ENCODE data around the gene CSRP2.

CSRP2 gene

DNA sequence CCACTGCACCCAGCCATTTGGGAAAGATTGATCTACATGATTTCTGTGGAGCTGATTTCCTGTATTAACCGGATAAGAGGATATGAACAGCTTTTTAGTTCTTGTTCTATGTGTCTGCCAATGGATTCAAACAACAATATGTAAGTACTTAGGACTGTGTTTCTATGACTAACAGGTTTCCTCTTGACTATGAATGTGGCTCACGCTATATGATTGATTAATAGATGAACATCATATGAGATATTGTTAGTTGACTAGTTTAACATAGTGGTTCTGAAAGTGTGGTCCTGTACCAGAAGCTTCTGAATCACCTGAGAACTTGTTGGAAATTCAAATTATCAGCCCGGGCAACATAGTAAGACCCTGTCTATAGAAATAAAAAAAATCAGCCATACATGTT lies 12.8 kb upstream of the CSRP2 start:
- DNase-seq (ENCODE audit: low read depth) = no peak

DNA sequence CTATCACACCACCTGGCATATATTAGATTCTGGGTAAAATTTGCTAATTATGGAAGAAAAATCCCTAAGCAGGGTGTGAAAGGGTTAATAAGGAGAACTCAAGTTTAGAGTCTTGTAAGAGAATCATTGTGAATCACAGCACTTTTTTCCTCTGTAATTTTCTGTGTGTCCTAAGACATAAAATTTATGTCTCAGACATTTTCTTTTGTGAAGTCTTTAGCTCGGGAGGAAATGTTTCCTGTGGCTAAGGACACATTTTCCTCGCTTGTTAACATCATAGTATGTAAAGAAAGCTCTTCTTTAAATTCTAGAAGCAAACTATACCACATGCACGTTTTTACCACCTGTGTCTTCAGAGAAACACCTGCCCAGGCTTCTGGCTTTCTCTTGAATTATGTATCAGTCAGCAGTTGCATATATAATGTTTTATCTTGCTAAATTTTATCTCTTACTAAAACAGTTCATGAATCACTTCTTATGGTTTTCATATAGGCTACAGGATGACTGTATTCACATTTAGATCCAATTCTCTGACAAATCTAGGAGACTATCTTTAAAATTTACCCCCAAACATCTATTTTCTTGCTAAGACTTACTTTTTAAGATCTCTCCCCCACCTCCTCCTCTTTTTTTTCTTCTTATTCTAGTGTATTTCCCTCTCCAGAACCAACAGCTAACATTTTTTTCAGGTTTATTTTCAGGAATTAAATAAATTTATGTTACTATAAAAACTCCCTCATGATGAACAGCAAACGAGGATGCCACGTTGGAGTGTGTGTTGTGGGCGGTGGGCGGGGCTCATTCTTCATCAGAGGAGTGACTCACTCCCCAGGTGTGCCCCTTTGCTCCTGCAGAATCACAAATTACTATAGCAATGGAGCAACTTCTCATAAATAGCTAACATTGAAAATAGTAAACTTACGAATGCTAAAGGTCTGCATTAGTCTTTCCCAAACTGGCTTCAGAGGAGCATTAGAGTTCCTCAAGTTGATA lies 11.6 kb upstream of the CSRP2 start:
- peak; percentile 5 for DNase-seq (ENCODE audit: low read depth)

DNA sequence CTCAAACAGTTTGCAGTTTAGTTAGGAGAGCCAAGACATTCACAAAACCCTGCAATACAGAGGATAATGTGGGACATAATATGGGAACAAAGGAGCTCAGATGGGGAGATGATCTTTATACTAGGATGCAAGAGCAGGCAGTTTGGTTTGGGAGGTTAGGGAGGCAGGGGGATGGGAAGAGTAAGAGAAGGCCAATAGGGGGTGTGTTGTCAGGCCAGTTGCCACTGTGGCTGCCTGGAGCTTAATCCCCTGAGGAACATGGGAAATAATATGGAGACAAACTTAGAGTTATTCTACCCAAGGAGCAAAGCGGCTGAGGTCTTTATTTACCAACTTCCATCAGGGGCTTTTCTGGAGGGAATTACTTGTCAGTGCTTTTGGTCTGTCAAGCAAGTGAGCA lies 10.0 kb upstream of the CSRP2 start:
- DNase-seq (ENCODE audit: low read depth) = no peak

DNA sequence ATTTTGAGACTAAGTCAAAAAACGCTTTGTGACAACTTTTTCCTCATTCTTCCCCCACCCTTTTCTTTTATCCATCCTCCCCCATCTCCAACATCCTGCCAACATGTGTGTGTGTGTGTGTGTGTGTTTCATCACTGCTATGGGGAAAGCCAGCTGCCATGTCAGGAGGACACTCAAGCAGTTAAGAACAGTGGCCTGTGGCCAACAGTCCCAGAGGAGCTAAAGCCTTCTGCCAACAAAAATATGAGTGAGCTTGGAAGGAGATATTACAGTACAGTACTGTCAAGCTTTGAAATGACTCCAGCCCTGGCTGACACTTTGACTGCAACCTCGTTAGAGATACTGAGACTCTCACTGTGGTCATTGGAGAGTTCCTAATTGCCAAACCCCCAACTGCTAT lies 5.0 kb upstream of the CSRP2 start:
- DNase-seq (ENCODE audit: low read depth) = no peak

DNA sequence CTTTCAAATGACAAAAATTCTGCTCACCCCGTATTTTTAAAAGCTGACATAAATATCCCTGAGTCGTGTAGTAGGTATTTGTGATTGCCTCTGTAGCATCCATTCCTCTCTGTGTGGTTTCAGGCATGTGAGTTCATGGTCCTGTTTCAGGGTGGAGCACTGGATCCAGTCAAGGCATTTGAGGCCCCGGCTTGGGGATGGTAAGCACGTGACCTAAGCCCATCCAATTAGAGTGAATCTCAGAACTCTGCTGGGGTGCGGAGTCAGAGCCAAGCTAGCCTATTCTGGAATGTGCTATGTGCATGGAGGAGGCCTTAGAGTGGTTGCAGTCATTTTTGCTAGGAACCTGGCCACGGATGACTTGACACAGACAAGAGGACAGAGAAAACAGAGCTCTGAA lies 4.3 kb upstream of the CSRP2 start:
- no peak for DNase-seq (ENCODE audit: low read depth)

DNA sequence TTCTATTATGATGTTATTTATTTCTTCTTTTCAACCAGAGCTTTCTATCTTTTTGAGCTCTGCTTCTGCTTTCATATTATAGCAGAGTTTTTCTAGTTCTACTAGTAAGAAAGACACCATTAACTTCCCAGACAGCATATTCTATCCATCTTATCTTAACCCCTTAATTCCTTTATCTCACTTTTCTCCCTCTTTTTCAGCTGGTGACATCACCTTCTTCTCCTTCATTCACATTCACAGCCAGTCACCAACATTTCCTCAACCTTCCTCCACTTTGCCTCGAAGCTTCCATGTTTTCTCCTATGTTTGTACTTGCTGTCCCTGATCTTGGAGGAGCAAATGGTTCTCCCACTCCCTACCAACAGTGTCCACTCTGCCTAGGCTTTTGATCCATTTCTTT lies 3.5 kb upstream of the CSRP2 start:
- no peak for DNase-seq (ENCODE audit: low read depth)

DNA sequence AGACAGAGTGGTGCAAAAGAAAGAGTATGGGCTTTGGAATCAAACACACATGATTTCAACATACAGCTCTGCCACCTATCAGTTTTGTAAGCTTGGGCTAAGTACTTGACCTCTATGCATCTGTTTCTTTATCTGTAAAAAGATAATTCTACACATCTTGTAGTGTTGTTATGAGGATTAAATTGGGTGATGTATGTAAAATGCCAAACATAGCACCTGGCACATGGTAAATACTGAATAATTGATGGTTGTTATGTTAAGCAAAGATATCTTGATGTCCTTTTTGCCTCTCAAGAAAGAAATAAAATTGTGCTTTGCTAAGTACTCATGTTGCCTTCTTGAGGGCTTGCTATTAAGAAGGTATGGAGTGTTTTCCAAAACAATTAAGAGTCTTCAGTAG lies 2.3 kb upstream of the CSRP2 start:
- no peak for DNase-seq (ENCODE audit: low read depth)

DNA sequence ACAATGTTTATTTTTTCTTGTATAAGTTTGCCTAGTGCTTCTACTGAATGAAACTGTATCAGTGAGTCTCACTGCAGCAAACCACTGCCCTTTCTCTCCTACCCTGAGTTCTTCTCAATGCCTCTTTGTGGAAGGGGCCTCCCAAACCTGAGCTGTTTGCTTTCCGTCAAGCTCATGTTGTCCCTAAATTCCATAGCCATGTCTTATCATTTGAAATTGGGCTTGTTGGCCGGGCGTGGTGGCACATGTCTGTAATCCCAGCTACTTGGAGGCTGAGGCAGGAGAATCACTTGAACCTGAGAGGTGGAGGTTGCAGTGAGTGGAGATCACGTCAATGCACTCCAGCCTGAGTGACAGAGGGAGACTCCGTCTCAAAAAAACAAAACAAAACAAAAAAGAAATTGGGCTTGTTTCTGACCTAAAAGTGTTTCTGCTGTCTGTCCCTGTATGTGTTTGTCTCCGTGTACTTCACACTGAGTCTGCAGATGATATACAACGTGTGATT lies 1.8 kb upstream of the CSRP2 start:
- DNase-seq (ENCODE audit: low read depth) = no peak

DNA sequence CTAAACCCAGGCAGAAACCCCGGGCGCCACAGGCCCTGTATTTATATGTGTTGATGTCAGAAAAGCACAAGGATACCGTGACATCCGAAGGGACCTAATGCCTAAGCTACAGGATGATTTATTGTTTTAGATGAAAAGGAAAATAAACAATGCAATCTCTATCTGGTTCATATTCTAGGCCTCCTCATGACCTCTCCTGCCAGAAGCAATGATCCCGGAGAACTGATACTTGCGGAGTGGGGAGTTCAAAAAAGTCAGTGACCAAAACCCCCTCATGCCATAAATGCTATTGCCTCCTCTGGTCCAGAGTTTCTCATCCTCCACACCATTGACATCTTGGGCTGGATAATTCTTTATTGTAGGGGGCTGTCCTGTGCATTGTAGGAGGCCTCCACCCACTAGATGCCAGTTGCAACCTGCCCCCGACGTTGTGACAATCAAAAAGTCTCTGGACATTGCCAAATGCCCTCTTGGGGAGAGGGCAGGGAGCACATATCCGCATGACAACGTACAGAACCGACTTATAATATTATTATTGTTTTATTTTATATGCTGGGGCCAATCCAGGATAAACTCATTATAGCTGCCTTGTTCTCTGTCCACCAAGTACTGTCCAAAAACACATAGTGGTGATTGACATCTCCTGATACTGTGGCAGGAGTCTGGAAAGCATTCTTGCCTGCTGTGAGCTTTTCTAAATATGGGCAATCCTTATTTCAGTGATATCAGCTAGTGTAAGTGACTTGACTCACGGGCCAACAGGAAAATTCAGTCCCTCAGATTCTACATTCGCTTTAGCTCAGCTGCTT lies 1.1 kb upstream of the CSRP2 start:
- no peak for DNase-seq (ENCODE audit: low read depth)

DNA sequence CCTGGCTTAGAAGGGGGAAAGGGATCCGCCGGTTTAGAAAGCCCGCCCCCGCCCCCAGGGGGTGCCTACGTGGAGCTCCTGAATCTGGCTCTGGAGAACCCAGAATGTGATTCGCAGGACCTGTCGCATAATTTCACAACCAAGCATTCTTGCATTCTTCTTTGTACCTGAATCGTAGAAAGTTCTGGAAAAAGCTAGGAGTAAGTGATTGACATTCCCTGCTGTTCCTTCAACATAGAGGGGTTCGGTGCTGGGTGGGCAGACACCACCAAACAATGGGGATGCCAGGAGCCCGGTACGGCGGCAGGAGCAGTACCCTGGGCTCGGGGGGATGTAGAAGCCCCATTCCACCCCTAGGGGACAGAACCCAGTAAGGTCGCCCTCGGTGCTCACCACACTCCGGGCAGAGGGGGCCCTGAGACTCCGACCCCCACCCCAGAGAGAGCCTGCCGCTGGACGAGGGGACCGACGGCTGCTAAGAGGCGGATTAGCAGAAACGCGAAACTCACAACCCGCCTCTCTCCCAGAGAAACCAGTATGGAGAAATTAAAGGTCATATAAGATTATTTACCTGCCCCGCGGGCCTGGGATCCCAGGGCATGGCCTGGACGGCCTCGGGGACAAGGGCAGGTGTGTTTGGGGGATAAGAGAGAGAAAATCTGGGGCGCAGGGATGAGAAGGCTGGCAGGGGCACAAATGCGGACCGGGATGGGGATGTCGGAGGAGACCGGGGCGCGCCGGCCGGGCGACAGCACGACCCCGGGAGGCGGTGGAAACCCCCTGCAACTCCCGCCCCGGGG lies 520 bp downstream of the CSRP2 start:
- peak; percentile 1 for DNase-seq (ENCODE audit: low read depth)

DNA sequence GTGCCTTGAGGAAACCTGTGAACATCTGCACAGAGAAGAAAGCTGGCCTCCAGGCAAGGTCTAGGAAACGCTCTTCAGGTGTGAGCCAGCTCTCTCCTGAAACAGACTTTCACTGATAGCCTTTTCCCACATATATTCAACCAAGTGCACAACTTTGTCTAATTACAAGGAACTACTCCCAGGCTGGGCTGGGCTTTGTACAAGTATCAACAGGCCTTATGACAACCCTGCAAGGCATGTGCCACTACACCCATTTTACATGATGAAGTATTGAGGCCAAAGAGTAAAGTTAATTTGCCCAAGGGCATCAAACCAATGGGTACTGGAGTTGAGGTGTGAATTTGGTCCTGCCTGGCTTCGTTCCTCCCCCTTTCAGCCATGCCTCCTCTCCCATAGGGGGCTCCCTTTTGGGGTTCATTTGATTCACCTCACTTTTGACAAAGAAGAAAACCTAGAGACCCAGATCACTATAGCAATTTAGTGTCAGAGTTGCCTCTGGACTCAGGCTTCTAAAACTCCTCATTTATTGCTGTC lies 2.1 kb downstream of the CSRP2 start:
- DNase-seq (ENCODE audit: low read depth) = no peak

DNA sequence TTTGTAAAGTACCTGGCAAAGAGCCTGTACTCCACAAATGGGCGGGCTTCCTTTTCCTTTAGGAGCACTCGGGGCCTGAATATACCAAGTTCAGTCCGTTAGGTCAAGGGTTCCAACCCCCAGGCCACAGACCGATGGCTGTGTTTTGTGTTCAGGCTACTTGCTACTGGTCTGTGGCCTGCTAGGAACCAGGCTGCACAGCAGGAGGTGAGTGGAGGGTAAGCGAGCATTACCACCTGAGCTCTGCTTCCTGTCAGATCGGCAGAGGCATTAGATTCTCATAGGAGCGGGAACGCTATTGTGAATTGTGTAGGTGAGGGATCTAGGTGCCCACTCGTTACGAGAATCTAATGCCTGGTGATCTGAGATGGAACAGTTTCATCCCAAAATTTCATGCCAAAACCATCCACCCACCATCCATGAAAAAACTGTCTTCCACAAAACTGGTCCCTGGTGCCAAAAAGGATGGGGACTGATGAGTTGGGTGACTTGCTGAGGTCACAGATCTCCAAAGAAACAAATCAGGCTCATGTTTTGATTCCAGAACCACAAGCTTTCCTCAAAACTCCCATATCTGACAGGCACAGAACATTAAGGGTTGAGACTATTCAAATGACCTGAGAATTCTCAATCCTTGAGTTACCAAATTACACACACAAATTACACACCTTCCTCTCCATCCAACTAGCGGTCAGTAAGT lies 4.2 kb downstream of the CSRP2 start:
- no peak for DNase-seq (ENCODE audit: low read depth)

DNA sequence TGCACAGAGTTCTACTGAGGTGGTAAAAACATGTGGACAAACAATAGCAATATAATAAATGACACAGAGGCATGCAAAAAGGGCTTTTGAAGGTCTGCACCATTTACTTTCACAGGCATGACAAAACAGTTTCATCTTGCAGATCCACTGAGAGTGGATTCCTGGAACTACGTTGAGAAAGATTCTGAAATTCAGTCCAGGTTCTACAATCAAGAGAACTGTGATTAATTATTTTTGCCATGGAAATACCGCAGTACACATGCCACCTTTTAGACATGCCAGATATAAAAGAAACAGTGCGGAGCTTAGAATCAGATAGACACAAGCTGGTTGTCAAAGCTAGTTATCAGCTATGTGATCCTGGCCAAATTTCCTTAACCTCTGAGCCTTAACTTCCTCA lies 4.8 kb downstream of the CSRP2 start:
- no peak for DNase-seq (ENCODE audit: low read depth)

DNA sequence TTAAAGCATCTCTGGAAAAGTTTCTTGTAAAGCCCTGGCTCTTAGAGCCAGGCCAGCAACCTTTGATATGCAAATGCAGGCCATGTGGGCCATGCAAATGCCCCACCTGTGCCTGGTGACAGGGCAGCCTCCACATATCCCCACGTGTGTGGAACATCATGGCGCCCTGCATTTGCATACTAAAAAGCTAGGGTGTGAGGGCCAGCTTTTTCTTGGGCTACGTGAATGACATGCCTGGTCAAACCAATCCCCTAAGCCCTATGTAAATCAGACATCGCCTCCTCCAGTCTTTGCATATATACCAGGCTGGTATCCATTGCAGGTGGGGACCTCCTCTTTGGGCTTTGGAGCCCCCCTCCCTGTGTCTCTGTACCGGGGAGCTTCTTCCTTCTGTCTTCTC lies 6.4 kb downstream of the CSRP2 start:
- no peak for DNase-seq (ENCODE audit: low read depth)

DNA sequence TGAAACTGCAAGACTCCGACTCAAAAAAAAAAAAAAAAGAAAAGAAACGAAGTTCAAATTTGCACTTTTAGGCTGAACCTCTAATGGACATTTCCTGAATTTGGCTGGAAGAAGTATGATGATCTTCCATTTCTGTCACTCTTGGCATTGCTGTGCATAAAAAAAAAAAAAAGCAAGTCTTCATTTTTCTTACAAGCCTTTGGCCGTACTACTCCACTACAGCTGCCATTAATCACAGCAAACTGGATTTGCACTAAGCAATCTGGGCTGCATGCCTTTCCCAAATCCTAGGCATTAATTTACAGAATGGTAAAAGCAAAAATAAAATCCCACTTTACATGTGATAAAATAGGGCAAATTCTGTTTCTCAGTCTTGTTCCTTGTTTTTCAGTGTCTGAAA lies 7.1 kb downstream of the CSRP2 start:
- no peak for DNase-seq (ENCODE audit: low read depth)

DNA sequence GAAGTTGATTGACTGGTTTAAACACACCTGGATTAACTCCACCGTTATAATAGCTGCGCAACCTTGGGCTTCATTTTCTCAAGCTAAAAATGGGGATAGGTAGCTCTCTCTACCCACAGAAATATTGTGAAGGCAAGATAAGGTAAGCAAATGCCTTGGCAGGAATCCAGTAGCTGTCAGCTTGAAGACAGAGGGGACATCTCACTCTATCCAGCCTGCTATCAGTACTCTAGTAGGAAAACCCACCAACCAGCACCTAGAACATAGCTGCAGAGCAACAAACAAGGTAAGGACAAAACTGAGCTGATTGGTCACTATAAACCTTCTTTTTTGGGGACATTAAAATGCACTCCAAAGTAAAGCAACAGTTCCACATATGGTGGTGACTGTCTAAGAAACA lies 7.7 kb downstream of the CSRP2 start:
- DNase-seq (ENCODE audit: low read depth) = no peak

DNA sequence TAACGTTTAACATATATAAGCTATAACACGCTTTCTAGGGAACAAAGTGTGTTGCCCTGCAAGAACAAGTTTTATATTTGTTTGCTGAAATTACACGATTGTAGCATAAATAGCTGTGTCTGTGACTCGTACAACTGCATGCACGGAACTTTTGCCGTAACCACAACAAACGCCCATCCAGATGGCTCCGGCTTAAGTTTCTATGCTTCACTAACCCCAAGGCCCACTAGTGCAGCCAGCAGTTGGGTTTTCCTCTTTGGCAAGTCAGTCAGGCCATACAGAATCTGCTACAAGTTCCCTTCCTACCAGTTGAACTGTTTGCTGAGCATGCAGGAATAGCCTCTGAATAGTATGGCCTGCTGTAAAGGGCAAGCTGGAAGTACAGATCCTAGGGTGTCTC lies 12.1 kb downstream of the CSRP2 start:
- no peak for DNase-seq (ENCODE audit: low read depth)

DNA sequence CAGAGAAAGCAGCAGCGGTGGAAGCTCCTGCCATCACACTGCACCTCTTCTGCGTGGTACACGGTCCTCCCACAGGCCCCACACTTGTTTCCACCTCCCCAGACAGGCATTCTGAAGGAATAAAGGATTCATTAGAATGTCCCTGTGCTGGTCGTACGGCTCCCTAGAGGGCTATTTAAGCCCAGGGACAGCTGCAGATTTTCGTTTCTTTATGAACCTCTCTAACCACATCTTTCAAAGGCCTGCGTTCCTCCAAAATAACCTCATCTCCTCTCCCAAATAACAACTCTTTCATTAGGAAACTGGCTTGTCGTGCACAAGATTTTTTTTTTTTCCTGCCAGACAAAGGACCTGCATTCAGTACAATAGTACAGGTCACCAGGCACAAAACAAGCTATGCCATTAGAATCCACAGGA lies 12.7 kb downstream of the CSRP2 start:
- DNase-seq (ENCODE audit: low read depth) = no peak

DNA sequence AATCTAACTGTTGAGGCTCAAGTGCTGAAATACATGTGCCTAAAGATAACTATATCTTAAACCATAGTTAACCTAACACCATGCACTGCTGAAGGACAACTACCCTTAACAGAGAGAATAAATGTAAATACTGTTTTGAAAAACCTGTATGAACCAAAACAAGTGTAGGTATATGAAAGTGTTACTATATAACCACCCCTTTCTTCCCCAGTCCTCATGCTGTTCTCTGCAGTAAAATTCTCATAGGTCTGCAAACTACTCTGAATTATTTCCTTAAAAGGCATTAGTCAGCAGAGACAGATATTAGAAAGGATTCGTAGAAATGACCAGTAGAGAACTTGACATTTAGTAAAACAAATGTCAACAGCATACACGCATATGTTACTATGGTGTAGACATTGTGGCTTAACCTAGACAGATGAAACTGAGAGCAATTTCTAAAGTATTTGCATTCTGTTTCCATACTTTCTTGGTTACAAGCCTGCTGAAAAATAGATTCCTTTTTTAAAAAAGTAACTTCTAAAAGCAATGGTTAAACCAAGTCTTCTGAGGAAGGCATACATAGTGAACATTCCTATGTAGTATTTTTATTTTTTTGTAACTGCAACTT lies 13.9 kb downstream of the CSRP2 start:
- DNase-seq (ENCODE audit: low read depth) = no peak

DNA sequence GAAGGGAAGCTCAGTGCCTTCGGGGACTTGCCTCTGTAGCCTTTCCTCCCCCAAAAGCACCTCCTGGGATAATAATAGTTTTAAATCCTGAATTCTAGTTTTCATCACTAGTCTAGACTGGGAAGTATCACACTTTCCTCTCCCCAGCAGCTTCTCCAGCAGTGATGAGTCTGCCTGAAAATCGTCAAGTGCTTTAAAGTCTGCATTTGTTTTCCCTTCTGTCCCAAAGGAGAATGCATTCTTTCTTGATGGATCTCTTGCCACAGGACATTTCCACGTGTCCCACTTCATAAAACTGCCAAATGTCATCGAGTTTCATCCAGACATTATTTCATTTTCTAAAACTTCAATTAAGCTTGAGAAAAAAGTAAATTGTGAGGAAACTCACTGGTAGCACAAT lies 15.0 kb downstream of the CSRP2 start:
- DNase-seq (ENCODE audit: low read depth) = no peak

All from activated T-helper 9 cell treated with anti-CD3 and anti-CD28 coated beads, Interleukin-2, amount 50 U/mL, for 16 hours (primary cell).